Left ventricle myocardium inferior (tissue), 1 donor: ENCODE results near the gene PRKACA. TPM values are rescaled to one million over a fixed set of nuclear protein-coding genes. Genes with fewer than 3 reads are reported as not detected.

Source experiments
- DNase-seq: peaks from one replicate; pipeline ENCODE4 v3.0.0-alpha.2; 2020
- H3K27ac ChIP-seq: fragments of 200-600 bp; replicated peaks from 2 replicates; pipeline ENCODE4 v1.8.0; 2021
- H3K27me3 ChIP-seq: fragments of 200-600 bp; 2 replicates; pipeline ENCODE4 v1.8.0; 2021; ENCODE audit warnings: low read depth
- H3K36me3 ChIP-seq: fragments of 200-600 bp; 2 replicates; pipeline ENCODE4 v1.8.0; 2021
- H3K4me1 ChIP-seq: fragments of 200-600 bp; 2 replicates; pipeline ENCODE4 v1.8.0; 2021
- H3K4me3 ChIP-seq: fragments of 200-600 bp; 2 replicates; pipeline ENCODE4 v1.8.0; 2021; ENCODE audit warnings: mild to moderate bottlenecking, moderate library complexity
- H3K9me3 ChIP-seq: fragments of 200-600 bp; replicated peaks from 2 replicates; pipeline ENCODE4 v1.8.0; 2021
- intact Hi-C: fragments of 100-400 bp; cut with micrococcal nuclease; formaldehyde crosslinking; loops from one replicate; pipeline ENCODE4 v1.11.0; 2022
- total RNA-seq: library from RNA; stranded (reverse); fragmentation: NEBNext Ultra II Directional; extraction: Animal tissue kit (Norgen Biotek cat#: 25700); gene quantifications from one replicate; pipeline ENCODE4 v1.2.1, GENCODE V29; 2021
- TF ChIP-seq, protein P1 (sequence below): fragments of 200-600 bp; IDR thresholded peaks from 2 replicates; pipeline ENCODE4 v1.8.0; 2021; ENCODE audit warnings: antibody characterized with exemption, mild to moderate bottlenecking, borderline replicate concordance
- donor health status: DM: no; HTN: yes; CAD: no; lungs with severe emphysema.

The PRKACA gene
- total RNA-seq, 1 donor from 2014 or later = 465 TPM

DNA sequence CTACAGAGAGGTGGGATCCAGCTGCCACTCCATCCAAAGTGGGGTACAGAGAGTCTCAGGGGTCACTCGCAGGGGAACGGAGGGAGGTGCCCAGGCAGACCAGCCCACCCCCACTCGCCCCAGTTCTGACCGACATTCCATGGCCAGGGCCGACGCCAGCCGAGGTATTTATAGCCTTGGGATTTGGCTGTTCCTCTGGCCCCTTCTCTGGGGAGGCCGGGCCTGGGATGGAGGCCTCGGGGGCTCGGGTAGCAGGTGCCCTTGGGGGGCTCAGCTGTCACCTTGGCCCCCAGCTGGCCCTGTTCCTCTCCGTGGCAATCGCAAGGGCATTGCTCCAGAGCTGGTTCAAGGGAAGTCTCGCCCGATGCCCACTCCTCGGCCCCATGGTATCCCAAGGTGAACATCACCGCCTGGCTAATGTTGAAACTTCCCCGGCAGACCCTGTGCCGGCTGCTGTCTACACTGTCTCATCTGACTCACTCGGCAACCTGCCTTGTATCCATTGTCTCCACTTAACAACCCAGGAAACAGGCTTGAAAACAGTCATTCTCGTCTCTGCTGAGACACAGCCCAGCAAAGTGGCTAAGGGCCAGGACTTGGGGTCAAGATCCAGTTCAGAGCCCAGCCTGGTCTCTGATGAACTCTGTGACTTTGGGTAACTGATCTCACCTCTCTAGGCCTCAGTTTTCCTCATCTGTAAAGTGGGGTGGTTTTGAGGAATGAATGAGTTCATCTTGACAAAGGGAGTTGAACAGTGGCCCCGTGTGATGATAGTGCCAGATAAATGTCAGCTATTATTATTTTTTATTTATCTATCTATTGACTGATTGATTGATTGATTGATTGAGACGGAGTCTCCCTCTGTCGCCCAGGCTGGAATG is 9.7 kb downstream of the PRKACA start:
- Histone ChIP-seq H3K27me3 (no peaks in the 10 kb centered on the region), H3K4me1 (peaks cover 66% of the 10 kb centered on the region), H3K4me3 (peak overlapping the region; percentile 29), H3K27ac (peak overlapping the region; percentile 100), H3K36me3 (peaks cover 40% of the 10 kb centered on the region), H3K9me3 (no peaks in the 10 kb centered on the region)
- TF ChIP-seq, protein P1, sequence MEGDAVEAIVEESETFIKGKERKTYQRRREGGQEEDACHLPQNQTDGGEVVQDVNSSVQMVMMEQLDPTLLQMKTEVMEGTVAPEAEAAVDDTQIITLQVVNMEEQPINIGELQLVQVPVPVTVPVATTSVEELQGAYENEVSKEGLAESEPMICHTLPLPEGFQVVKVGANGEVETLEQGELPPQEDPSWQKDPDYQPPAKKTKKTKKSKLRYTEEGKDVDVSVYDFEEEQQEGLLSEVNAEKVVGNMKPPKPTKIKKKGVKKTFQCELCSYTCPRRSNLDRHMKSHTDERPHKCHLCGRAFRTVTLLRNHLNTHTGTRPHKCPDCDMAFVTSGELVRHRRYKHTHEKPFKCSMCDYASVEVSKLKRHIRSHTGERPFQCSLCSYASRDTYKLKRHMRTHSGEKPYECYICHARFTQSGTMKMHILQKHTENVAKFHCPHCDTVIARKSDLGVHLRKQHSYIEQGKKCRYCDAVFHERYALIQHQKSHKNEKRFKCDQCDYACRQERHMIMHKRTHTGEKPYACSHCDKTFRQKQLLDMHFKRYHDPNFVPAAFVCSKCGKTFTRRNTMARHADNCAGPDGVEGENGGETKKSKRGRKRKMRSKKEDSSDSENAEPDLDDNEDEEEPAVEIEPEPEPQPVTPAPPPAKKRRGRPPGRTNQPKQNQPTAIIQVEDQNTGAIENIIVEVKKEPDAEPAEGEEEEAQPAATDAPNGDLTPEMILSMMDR = no peak
- intact Hi-C loops = no loop called here
- DNase-seq = peak; percentile 79

GRCh38 chr19:14106840-14107239 is 10.7 kb downstream of the PRKACA start:
- H3K4me1 ChIP-seq = peaks cover 66% of the 10 kb centered on the region
- H3K9me3 ChIP-seq = no peaks in the 10 kb centered on the region
- H3K4me3 ChIP-seq = peak overlapping the region; percentile 29
- H3K27ac ChIP-seq = peak overlapping the region; percentile 100
- TF ChIP-seq, protein P1 = peak; percentile 39
- H3K27me3 ChIP-seq = no peaks in the 10 kb centered on the region
- peaks cover 50% of the 10 kb centered on the region for H3K36me3 ChIP-seq
- DNase-seq = peak; percentile 41
- intact Hi-C loops = no loop called here

DNA sequence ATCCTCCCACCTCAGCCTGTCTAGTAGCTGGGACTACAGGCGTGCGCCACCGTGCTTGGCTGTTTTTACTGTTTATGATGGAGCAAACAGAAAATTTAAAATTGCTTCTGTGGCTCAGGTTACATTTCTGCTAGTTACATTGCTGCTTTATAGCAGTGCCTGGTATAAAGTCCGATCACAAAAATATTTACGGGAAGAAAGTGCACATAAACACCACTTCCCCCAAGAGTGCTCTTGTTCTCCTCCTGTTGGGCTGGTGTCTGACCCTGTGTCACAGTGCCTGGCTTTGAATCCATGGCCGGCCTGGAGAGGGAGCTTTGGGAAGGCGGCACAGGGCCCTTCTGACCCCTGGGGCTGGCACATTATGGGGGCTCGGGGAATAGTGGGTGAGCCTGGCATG is 11.9 kb downstream of the PRKACA start:
- intact Hi-C loops = no loop called here
- Histone ChIP-seq H3K4me1 (peaks cover 58% of the 10 kb centered on the region), H3K36me3 (peaks cover 61% of the 10 kb centered on the region), H3K27ac (peak overlapping the region; percentile 100), H3K27me3 (no peaks in the 10 kb centered on the region), H3K4me3 (no peak overlapping the region), H3K9me3 (no peaks in the 10 kb centered on the region)
- TF ChIP-seq, protein P1 = no peak
- no peak for DNase-seq

DNA sequence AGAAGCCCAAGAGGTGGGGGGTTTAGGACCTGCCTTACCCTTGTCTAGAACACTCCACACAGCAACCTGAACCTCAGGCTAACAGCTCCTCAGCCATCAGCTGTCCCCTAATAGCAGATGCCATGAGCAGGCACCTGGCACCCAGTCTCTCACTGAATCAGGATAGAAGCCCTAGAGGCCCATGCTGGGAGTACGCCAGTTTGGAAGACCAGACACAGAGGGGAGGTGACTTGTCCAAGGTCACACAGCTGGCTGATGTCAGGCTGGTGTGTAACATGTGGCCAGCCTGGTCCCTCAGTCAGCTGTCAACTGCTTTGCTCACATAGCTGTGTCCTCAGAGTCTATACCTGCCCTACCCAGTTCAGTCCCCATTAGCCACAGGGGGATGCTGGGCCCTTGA is 14.3 kb downstream of the PRKACA start:
- TF ChIP-seq, protein P1 = no peak
- H3K27me3 ChIP-seq = no peaks in the 10 kb centered on the region
- DNase-seq = no peak
- H3K36me3 ChIP-seq = peaks cover 85% of the 10 kb centered on the region
- H3K4me3 ChIP-seq = no peak overlapping the region
- intact Hi-C loops = no loop called here
- peaks cover 43% of the 10 kb centered on the region for H3K4me1 ChIP-seq
- H3K9me3 ChIP-seq = no peaks in the 10 kb centered on the region
- peak overlapping the region; percentile 60 for H3K27ac ChIP-seq

GRCh38 chr19:14102756-14103155 is 14.8 kb downstream of the PRKACA start:
- H3K4me1 ChIP-seq = peaks cover 37% of the 10 kb centered on the region
- H3K27ac ChIP-seq = peak overlapping the region; percentile 60
- H3K4me3 ChIP-seq = no peak overlapping the region
- peaks cover 90% of the 10 kb centered on the region for H3K36me3 ChIP-seq
- intact Hi-C loops = no loop called here
- DNase-seq = no peak
- no peaks in the 10 kb centered on the region for H3K9me3 ChIP-seq
- H3K27me3 ChIP-seq = no peaks in the 10 kb centered on the region
- TF ChIP-seq, protein P1 = no peak
